ENCODE data around the gene CBR1. TPM values are rescaled to one million over a fixed set of nuclear protein-coding genes. Genes with fewer than 3 reads are reported as not detected.

Gene CBR1
- total and polyA plus RNA-seq, 2 of the 8 experiments (the other 6 are each of a cell fraction or from before 2014, with no cell fraction given) = 1.8 to 207 TPM

DNA sequence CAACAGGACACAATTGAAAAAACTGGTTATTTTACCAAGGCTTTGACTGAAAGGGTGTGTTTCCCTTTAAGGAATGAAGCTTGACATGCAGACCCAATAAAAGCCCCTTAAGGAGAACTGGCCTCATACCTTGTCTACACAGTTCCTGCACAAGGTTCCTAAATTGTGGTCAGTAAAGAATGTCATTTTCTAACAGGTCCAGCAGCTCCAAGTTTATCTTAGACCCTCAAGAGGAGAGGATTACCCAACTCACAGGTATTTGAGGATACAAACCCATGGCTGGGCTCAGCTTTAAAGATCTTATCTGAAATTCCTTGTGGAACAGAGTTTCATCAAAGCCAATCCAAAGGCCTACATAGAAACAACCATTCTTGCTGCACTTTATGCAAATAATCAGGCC lies 33.6 kb downstream of the CBR1 start:
- H3K56ac ChIP-seq (replicated peaks; ENCODE audit: insufficient read length, low read depth, low read length) = no peak overlapping the region
- peaks cover 6 to 23% (median 9%) of the 10 kb centered on the region in 4 experiments; a peak in 5 of 7 replicates for H3K4me1 ChIP-seq (replicated peaks in 1 of 4; ENCODE audit: control insufficient read depth in 3 of 4, insufficient read depth in 4 of 4, low read length in 3 of 4)
- H3K14ac ChIP-seq (ENCODE audit: insufficient read length) = no peak overlapping the region
- POLR2A ChIA-PET (ENCODE audit: partially characterized antibody) = interaction anchor here (0.7 to 1.6 kb wide), 6 partner anchors 8 to 43 kb away, joined by 3 to 5 read pairs (median 3); partner anchors contain the start of gene SETD4
- H4K20me1 ChIP-seq (replicated peaks in 1 of 2; ENCODE audit: control insufficient read depth in 1 of 2, insufficient read depth in 2 of 2, low read length in 2 of 2) = no peaks in the 10 kb centered on the region
- H2BK120ac ChIP-seq (replicated peaks; ENCODE audit: low read depth, low read length) = no peak overlapping the region
- no peak overlapping the region for H2AK5ac ChIP-seq (ENCODE audit: low read depth, low read length)
- no peaks in the 10 kb centered on the region for H3K79me1 ChIP-seq (ENCODE audit: low read depth, low read length)
- H3K9me3 ChIP-seq (ENCODE audit: insufficient read depth in 2 of 2, low read depth in 1 of 2, low read length in 1 of 2) = peaks cover 3 to 9% of the 10 kb centered on the region in 2 experiments; a peak in 1 of 4 replicates
- no peak overlapping the region for H3K18ac ChIP-seq (ENCODE audit: extremely low read depth, low read length)
- no peak overlapping the region; a peak in 1 of 4 replicates for H3K4me2 ChIP-seq (ENCODE audit: insufficient read depth in 1 of 2, low read depth in 2 of 2, low read length in 2 of 2)
- CTCF ChIA-PET (ENCODE audit: partially characterized antibody) = interaction anchor here (0.6 to 3.2 kb wide), 7 partner anchors 9 to 452 kb away, joined by 3 to 14 read pairs (median 5); no protein-coding TSS in a partner anchor
- FAIRE-seq (no peak), DNase-seq (ENCODE audit: low read depth in 1 of 2, low spot score in 2 of 2) (no peak)
- H3K36me3 ChIP-seq (ENCODE audit: control insufficient read depth in 2 of 4, insufficient read depth in 4 of 4, low read length in 3 of 4) = peaks cover 0 to 11% (median 8%) of the 10 kb centered on the region in 4 experiments; a peak in 5 of 8 replicates
- no peaks in the 10 kb centered on the region for H3K27me3 ChIP-seq (replicated peaks in 1 of 4; ENCODE audit: control insufficient read depth in 3 of 4, extremely low read depth in 1 of 4, insufficient read depth in 3 of 4, low read length in 3 of 4)
- H3K79me2 ChIP-seq (ENCODE audit: control insufficient read depth in 1 of 2, insufficient read depth in 2 of 2, low read length in 2 of 2) = peaks cover 0 to 31% of the 10 kb centered on the region in 2 experiments; a peak in 2 of 4 replicates
- no peak overlapping the region for H2BK15ac ChIP-seq (ENCODE audit: low read length)
- no peak overlapping the region for H4K8ac ChIP-seq (ENCODE audit: extremely low read depth, insufficient read depth, low read length)
- H4K5ac ChIP-seq (ENCODE audit: insufficient read length, low read depth, low read length) = no peak overlapping the region
- H3K4me3 ChIP-seq (ENCODE audit: extremely low read depth in 1 of 4, insufficient read depth in 2 of 4, low read depth in 3 of 4, low read length in 4 of 4) = no peak overlapping the region
- H3K27ac ChIP-seq (ENCODE audit: low read depth, low read length) = no peak overlapping the region
- H3K23ac ChIP-seq (ENCODE audit: insufficient read length) = no peak overlapping the region
- H3K9ac ChIP-seq (replicated peaks in 1 of 4; ENCODE audit: extremely low read depth in 1 of 4, low read depth in 3 of 4, low read length in 3 of 4) = no peak overlapping the region
- H4K91ac ChIP-seq (replicated peaks; ENCODE audit: insufficient read length, low read length) = no peak overlapping the region
- no peak overlapping the region for H3K4ac ChIP-seq (replicated peaks; ENCODE audit: insufficient read length, low read depth, low read length)
- peak overlapping the region; percentile 19; the same call in 1 of the 2 replicates for H2BK5ac ChIP-seq (ENCODE audit: low read depth, low read length)
- TF ChIP-seq SIRT6 (IDR thresholded peaks at IDR 0.05; ENCODE audit: low read length) (no peak), CHD1 (IDR thresholded peaks at IDR 0.05; ENCODE audit: low read depth, low read length) (no peak), CREB1 (IDR thresholded peaks at IDR 0.05) (no peak), NANOG (IDR thresholded peaks at IDR 0.05; ENCODE audit: insufficient read depth, low read depth, low read length, poor library complexity, severe bottlenecking) (no peak), RXRA (IDR thresholded peaks at IDR 0.05; ENCODE audit: insufficient read depth, low read depth, low read length) (no peak), EZH2 (IDR thresholded peaks at IDR 0.05; ENCODE audit: low read depth, low read length, severe bottlenecking) (no peak), TBP (IDR thresholded peaks at IDR 0.05; ENCODE audit: low read depth, low read length) (no peak), EP300 (IDR thresholded peaks at IDR 0.05; ENCODE audit: borderline replicate concordance in 1 of 2, low read depth in 2 of 2, low read length in 2 of 2) (no peak), GTF2F1 (IDR thresholded peaks at IDR 0.05; ENCODE audit: borderline replicate concordance, low read depth, low read length) (no peak), RBBP5 (IDR thresholded peaks at IDR 0.05; ENCODE audit: borderline replicate concordance, low read depth, low read length) (no peak)
- H2AFZ ChIP-seq (ENCODE audit: low read length) = no peak overlapping the region
- H2BK20ac ChIP-seq (ENCODE audit: low read length) = 0 out of 2 replicates have a peak overlapping the region, but pooled peaks have one; percentile 5
- peaks cover 6% of the 10 kb centered on the region for H3K23me2 ChIP-seq (ENCODE audit: low read depth, low read length)
- no peak overlapping the region for H2BK12ac ChIP-seq (ENCODE audit: low read depth, low read length)

Measured in H1 (cell line).